ENCODE data around the gene NLRP4.
A peak's percentile ranks its signal among the peaks of the same experiment; 100 is the strongest.

Gene NLRP4

DNA sequence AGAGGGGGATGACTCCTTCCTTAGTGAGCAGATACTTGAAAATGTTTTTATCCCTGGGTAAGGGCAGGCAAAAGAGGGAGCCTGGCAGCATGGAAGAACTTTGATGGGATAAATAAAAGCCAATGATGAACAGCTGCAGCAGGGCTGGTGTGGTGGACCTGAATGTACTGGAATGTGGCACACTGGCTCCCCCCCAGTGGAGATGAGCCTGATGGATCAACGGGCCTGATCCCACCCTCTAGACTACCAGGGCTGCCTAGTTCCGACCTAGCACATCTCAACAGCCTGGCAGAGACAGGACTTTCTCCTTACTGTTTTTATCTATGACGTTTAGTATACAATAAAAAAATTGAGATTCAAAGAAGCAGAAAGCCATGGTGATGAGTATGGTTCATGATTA lies 25.0 kb upstream of the NLRP4 start:
- no peak for DNase-seq (ENCODE audit: extremely low read depth, insufficient read length)
- Histone ChIP-seq H3K27me3 (replicated peaks; ENCODE audit: control insufficient read depth, insufficient read depth, low read length) (no peaks in the 10 kb centered on the region), H3K4me3 (replicated peaks; ENCODE audit: low read depth, low read length) (no peak overlapping the region), H3K36me3 (ENCODE audit: control insufficient read depth, insufficient read depth, low read length) (no peaks in the 10 kb centered on the region)
- TF ChIP-seq, protein P1, sequence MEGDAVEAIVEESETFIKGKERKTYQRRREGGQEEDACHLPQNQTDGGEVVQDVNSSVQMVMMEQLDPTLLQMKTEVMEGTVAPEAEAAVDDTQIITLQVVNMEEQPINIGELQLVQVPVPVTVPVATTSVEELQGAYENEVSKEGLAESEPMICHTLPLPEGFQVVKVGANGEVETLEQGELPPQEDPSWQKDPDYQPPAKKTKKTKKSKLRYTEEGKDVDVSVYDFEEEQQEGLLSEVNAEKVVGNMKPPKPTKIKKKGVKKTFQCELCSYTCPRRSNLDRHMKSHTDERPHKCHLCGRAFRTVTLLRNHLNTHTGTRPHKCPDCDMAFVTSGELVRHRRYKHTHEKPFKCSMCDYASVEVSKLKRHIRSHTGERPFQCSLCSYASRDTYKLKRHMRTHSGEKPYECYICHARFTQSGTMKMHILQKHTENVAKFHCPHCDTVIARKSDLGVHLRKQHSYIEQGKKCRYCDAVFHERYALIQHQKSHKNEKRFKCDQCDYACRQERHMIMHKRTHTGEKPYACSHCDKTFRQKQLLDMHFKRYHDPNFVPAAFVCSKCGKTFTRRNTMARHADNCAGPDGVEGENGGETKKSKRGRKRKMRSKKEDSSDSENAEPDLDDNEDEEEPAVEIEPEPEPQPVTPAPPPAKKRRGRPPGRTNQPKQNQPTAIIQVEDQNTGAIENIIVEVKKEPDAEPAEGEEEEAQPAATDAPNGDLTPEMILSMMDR (IDR thresholded peaks at IDR 0.05; ENCODE audit: insufficient read depth, low read length, poor library complexity, severe bottlenecking) = no peak

DNA sequence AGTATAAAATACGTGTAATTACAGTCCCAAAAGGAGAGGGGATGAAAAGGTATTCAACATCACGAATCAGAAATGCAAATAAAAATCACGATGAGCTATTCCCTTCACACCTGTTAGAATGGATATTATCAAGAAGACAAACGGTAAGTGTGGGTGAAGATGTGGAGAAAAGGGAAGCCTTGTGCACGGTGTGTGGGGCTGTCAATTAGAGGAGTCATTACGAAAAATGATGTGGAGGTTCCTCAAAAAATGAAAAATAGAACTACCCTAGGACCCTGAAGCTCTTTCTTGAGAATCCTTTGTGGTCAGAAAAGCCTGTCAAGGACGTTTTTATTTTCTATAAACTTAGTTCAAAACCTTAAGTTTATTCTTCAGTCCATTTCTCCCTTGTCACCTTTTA lies 23.9 kb upstream of the NLRP4 start:
- H3K27me3 ChIP-seq (replicated peaks; ENCODE audit: control insufficient read depth, insufficient read depth, low read length) = no peaks in the 10 kb centered on the region
- TF ChIP-seq, protein P1 (IDR thresholded peaks at IDR 0.05; ENCODE audit: insufficient read depth, low read length, poor library complexity, severe bottlenecking) = no peak

GRCh38 chr19:55813906-55814305 lies 22.4 kb upstream of the NLRP4 start:
- DNase-seq (ENCODE audit: extremely low read depth, insufficient read length) = no peak
- Histone ChIP-seq H3K27me3 (replicated peaks; ENCODE audit: control insufficient read depth, insufficient read depth, low read length) (no peaks in the 10 kb centered on the region), H3K36me3 (ENCODE audit: control insufficient read depth, insufficient read depth, low read length) (no peaks in the 10 kb centered on the region), H3K4me3 (replicated peaks; ENCODE audit: low read depth, low read length) (no peak overlapping the region)
- TF ChIP-seq, protein P1 (IDR thresholded peaks at IDR 0.05; ENCODE audit: insufficient read depth, low read length, poor library complexity, severe bottlenecking) = no peak

More for the DNA sequence above, 23.9 kb upstream of the NLRP4 start:
- no peaks in the 10 kb centered on the region for H3K36me3 ChIP-seq (ENCODE audit: control insufficient read depth, insufficient read depth, low read length)
- H3K4me3 ChIP-seq (replicated peaks; ENCODE audit: low read depth, low read length) = no peak overlapping the region
- no peak for DNase-seq (ENCODE audit: extremely low read depth, insufficient read length)

- peak overlapping the region; percentile 49 for H3K4me3 ChIP-seq (replicated peaks; ENCODE audit: low read depth, low read length)
- DNase-seq (ENCODE audit: extremely low read depth, insufficient read length) = no peak
These were observed 16.3 kb upstream of the NLRP4 start for GRCh38 chr19:55820037-55820436.

DNA sequence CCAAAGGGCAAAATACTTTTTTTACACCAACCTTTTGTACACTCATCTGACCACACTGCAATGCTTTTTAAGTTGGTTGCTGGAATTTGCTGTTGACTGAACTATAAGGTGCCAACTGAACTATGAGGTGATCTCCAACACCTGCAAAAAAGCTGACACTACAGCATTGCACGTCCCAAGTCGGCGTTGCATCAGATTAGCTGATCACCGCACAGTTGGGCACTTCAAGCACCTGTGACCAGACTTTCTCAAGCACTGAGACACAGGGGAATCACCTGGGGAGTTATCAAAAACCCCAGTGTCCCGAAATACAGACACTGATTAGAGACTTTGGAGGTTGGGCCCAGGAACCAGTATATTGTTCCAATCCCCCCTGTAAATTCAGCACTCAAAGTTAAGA lies 5.7 kb upstream of the NLRP4 start:
- Histone ChIP-seq H3K36me3 (ENCODE audit: control insufficient read depth, insufficient read depth, low read length) (no peaks in the 10 kb centered on the region), H3K4me3 (replicated peaks; ENCODE audit: low read depth, low read length) (no peak overlapping the region), H3K27me3 (replicated peaks; ENCODE audit: control insufficient read depth, insufficient read depth, low read length) (no peaks in the 10 kb centered on the region)
- no peak for DNase-seq (ENCODE audit: extremely low read depth, insufficient read length)
- TF ChIP-seq, protein P1 (IDR thresholded peaks at IDR 0.05; ENCODE audit: insufficient read depth, low read length, poor library complexity, severe bottlenecking) = no peak

More at GRCh38 chr19:55820037-55820436, 16.3 kb upstream of the NLRP4 start:
- Histone ChIP-seq H3K36me3 (ENCODE audit: control insufficient read depth, insufficient read depth, low read length) (no peaks in the 10 kb centered on the region), H3K27me3 (replicated peaks; ENCODE audit: control insufficient read depth, insufficient read depth, low read length) (no peaks in the 10 kb centered on the region)
- TF ChIP-seq, protein P1 (IDR thresholded peaks at IDR 0.05; ENCODE audit: insufficient read depth, low read length, poor library complexity, severe bottlenecking) = no peak

- TF ChIP-seq, protein P1 (IDR thresholded peaks at IDR 0.05; ENCODE audit: insufficient read depth, low read length, poor library complexity, severe bottlenecking) = no peak
- no peaks in the 10 kb centered on the region for H3K36me3 ChIP-seq (ENCODE audit: control insufficient read depth, insufficient read depth, low read length)
- H3K4me3 ChIP-seq (replicated peaks; ENCODE audit: low read depth, low read length) = no peak within 1 kb of the TSS
- H3K27me3 ChIP-seq (replicated peaks; ENCODE audit: control insufficient read depth, insufficient read depth, low read length) = no peaks in the 10 kb centered on the region
- DNase-seq (ENCODE audit: extremely low read depth, insufficient read length) = no peak
These were observed 4.5 kb upstream of the NLRP4 start, which contains the start of gene NLRP11 for GRCh38 chr19:55831846-55832245. Gene NLRP11, minus strand, starts transcription at chr19:55831999. Its CDS starts 13,825 bp downstream, at chr19:55818174.
